H9 (cell line): ENCODE results near the gene AKIRIN1. TPM values are rescaled to one million over a fixed set of nuclear protein-coding genes. Genes with fewer than 3 reads are reported as not detected.
"Not testable (repeated sequence)": the region's sequence is repeated elsewhere in the genome, so short reads cannot be mapped to it uniquely, and the experiment has no call there.

Experiments used
- DNase-seq: peaks from one replicate; pipeline ENCODE4 v3.0.0-alpha.2; 2017
- H2AFZ ChIP-seq: one replicate; pipeline ENCODE4 v1.6.1; 2013; ENCODE audit warnings: mild to moderate bottlenecking, low read length, control low read depth, moderate library complexity
- H2AK5ac ChIP-seq: 2 replicates; pipeline ENCODE4 v1.6.1; 2013; ENCODE audit warnings: low read length, control low read depth, mixed read lengths; ENCODE audit not compliant: insufficient read length
- H2BK120ac ChIP-seq: one replicate; pipeline ENCODE4 v1.6.1; 2013; ENCODE audit warnings: low read depth, mild to moderate bottlenecking, low read length, control low read depth, inconsistent platforms; ENCODE audit not compliant: poor library complexity, severe bottlenecking
- H2BK12ac ChIP-seq: 2 replicates; pipeline ENCODE4 v1.6.1; 2013; ENCODE audit warnings: low read length, control low read depth, mixed read lengths, low read depth; ENCODE audit not compliant: insufficient read length
- H2BK15ac ChIP-seq: 2 replicates; pipeline ENCODE4 v1.6.1; 2013; ENCODE audit warnings: low read depth, low read length, control low read depth
- H2BK20ac ChIP-seq: one replicate; pipeline ENCODE4 v1.6.1; 2013; ENCODE audit warnings: low read depth, mild to moderate bottlenecking, low read length, control low read depth, inconsistent platforms; ENCODE audit not compliant: poor library complexity, severe bottlenecking
- H2BK5ac ChIP-seq: 2 replicates; pipeline ENCODE4 v1.6.1; 2013; ENCODE audit warnings: low read length, control low read depth, mixed read lengths; ENCODE audit not compliant: insufficient read length
- H3K14ac ChIP-seq: 2 replicates; pipeline ENCODE4 v1.6.1; 2013; ENCODE audit warnings: low read length, control low read depth; ENCODE audit not compliant: insufficient read depth
- H3K18ac ChIP-seq: 2 replicates; pipeline ENCODE4 v1.6.1; 2013; ENCODE audit warnings: low read depth, mild to moderate bottlenecking, mixed read lengths, low read length, control low read depth; ENCODE audit not compliant: insufficient read length
- H3K23ac ChIP-seq: 2 replicates; pipeline ENCODE4 v1.6.1; 2013; ENCODE audit warnings: low read length, control low read depth, mixed read lengths, low read depth; ENCODE audit not compliant: insufficient read length
- H3K23me2 ChIP-seq: 2 replicates; pipeline ENCODE4 v1.6.1; 2013; ENCODE audit warnings: low read depth, mild to moderate bottlenecking, mixed read lengths, low read length, control low read depth; ENCODE audit not compliant: insufficient read length, poor library complexity, severe bottlenecking
- H3K27ac ChIP-seq: 2 replicates; pipeline ENCODE4 v1.5.1; 2013; ENCODE audit warnings: low read length, control low read depth, mixed read lengths, low read depth; ENCODE audit not compliant: insufficient read length
- H3K27me3 ChIP-seq: 2 replicates; pipeline ENCODE4 v1.6.1; 2013; ENCODE audit warnings: low read length, control low read depth, inconsistent platforms; ENCODE audit not compliant: insufficient read depth
- H3K4ac ChIP-seq: 2 replicates; pipeline ENCODE4 v1.6.1; 2013; ENCODE audit warnings: low read depth, mild to moderate bottlenecking, control low read depth, inconsistent platforms, low read length, moderate library complexity
- H3K4me1 ChIP-seq: 2 replicates; pipeline ENCODE4 v1.6.1; 2013; ENCODE audit warnings: low read length, control low read depth, inconsistent platforms; ENCODE audit not compliant: insufficient read depth
- H3K4me2 ChIP-seq: 2 replicates; pipeline ENCODE4 v1.6.1; 2013; ENCODE audit warnings: low read length, control low read depth, mixed read lengths; ENCODE audit not compliant: insufficient read length, insufficient read depth
- H3K56ac ChIP-seq: 2 replicates; pipeline ENCODE4 v1.6.1; 2013; ENCODE audit warnings: low read depth, mild to moderate bottlenecking, mixed read lengths, low read length, control low read depth; ENCODE audit not compliant: insufficient read length
- H3K79me1 ChIP-seq: 2 replicates; pipeline ENCODE4 v1.6.1; 2013; ENCODE audit warnings: low read depth, mild to moderate bottlenecking, moderate library complexity, low read length, control low read depth, inconsistent platforms; ENCODE audit not compliant: insufficient read depth, poor library complexity, severe bottlenecking
- H3K79me2 ChIP-seq: 2 replicates; pipeline ENCODE4 v1.6.1; 2013; ENCODE audit warnings: low read length, control low read depth, inconsistent platforms; ENCODE audit not compliant: insufficient read depth
- H3K9ac ChIP-seq: 2 replicates; pipeline ENCODE4 v1.6.1; 2013; ENCODE audit warnings: low read length, control low read depth, mixed read lengths; ENCODE audit not compliant: insufficient read length; ENCODE audit errors: extremely low read depth
- H3K9me3 ChIP-seq: one replicate; pipeline ENCODE4 v1.6.1; 2013; ENCODE audit warnings: low read depth, low read length, inconsistent platforms; ENCODE audit not compliant: control insufficient read depth
- H3T11ph ChIP-seq: one replicate; pipeline ENCODE4 v1.6.1; 2013; ENCODE audit warnings: mild to moderate bottlenecking, low read length, control low read depth, inconsistent platforms
- H4K20me1 ChIP-seq: one replicate; pipeline ENCODE4 v1.6.1; 2013; ENCODE audit not compliant: control insufficient read depth, insufficient read length, insufficient read depth
- H4K5ac ChIP-seq: 2 replicates; pipeline ENCODE4 v1.6.1; 2013; ENCODE audit warnings: low read depth, mild to moderate bottlenecking, mixed read lengths, low read length, control low read depth; ENCODE audit not compliant: insufficient read length
- H4K8ac ChIP-seq: replicated peaks from 2 replicates; pipeline ENCODE4 v1.6.1; 2013; ENCODE audit warnings: low read length, control low read depth, mixed read lengths, low read depth; ENCODE audit not compliant: insufficient read length
- H4K91ac ChIP-seq: 2 replicates; pipeline ENCODE4 v1.6.1; 2013; ENCODE audit warnings: low read depth, mild to moderate bottlenecking, moderate library complexity, mixed read lengths, low read length, control low read depth; ENCODE audit not compliant: insufficient read length
- H3K27ac Mint-ChIP-seq, 3 experiments: 2 replicates in 2 of 3; 3 replicates in 1 of 3; pipeline ENCODE4 v1.8.0; 2020 to 2021; ENCODE audit warnings: mixed read lengths in 3 of 3, mild to moderate bottlenecking in 1 of 3, moderate library complexity in 1 of 3
- H3K27me3 Mint-ChIP-seq: 2 replicates; pipeline ENCODE4 v1.8.0; 2021; ENCODE audit warnings: low read depth, mild to moderate bottlenecking, moderate library complexity, mixed read lengths
- H3K36me3 Mint-ChIP-seq, 3 experiments: 2 replicates in 2 of 3; 3 replicates in 1 of 3; pipeline ENCODE4 v1.8.0; 2020 to 2021; ENCODE audit warnings: low read depth in 3 of 3, mixed read lengths in 3 of 3; ENCODE audit not compliant: insufficient read depth in 1 of 3
- H3K4me1 Mint-ChIP-seq, 2 experiments: 2 replicates each; pipeline ENCODE4 v1.8.0; 2020; ENCODE audit warnings: mixed read lengths in 2 of 2
- H3K4me3 Mint-ChIP-seq, 2 experiments: 2 replicates in 1 of 2; 3 replicates in 1 of 2; pipeline ENCODE4 v1.8.0; 2020 to 2021; ENCODE audit warnings: mild to moderate bottlenecking in 2 of 2, mixed read lengths in 2 of 2, moderate library complexity in 1 of 2
- H3K9me3 Mint-ChIP-seq, 2 experiments: 2 replicates in 1 of 2; 3 replicates in 1 of 2; pipeline ENCODE4 v1.8.0; 2020; ENCODE audit warnings: mild to moderate bottlenecking in 2 of 2, mixed read lengths in 2 of 2, moderate library complexity in 1 of 2
- CTCF ChIP-seq: fragments of 200-600 bp; sonication (generic); conservative IDR thresholded peaks from 3 replicates; pipeline ENCODE4 v1.8.0; 2021; ENCODE audit warnings: antibody characterized with exemption, mild to moderate bottlenecking
- WGBS: extraction: QIAGEN DNeasy Blood & Tissue Kit; methylation state at CpG from one replicate; pipeline ENCODE4 v1.1.7; 2013; ENCODE audit warnings: missing lambda C conversion rate, low lambda C conversion rate, mixed read lengths; ENCODE audit not compliant: insufficient read length; ENCODE audit errors: extremely low coverage; 5-methylcytosine and 5-hydroxymethylcytosine counted together
- total RNA-seq: library from RNA; stranded (reverse); gene quantifications from 2 replicates; pipeline ENCODE4 v1.2.1, GENCODE V29; 2021

AKIRIN1 gene
- total RNA-seq, 1 experiment from 2014 or later: 237 TPM

- H3K27ac ChIP-seq: no peak overlapping the region
- no peak overlapping the region for H3K4ac ChIP-seq
Measured at GRCh38 chr1:39051956-39052355, 60.9 kb downstream of the AKIRIN1 start.

GRCh38 chr1:39055213-39055710 is 64.2 kb downstream of the AKIRIN1 start:
- H3K18ac ChIP-seq, H2BK5ac ChIP-seq, H2AFZ ChIP-seq, H4K8ac ChIP-seq, H3K4me2 ChIP-seq, H4K20me1 ChIP-seq, H3T11ph ChIP-seq, H3K79me2 ChIP-seq, DNase-seq, H3K9me3 Mint-ChIP-seq, H3K56ac ChIP-seq, H3K23me2 ChIP-seq, H3K4me3 Mint-ChIP-seq, H3K4me1 ChIP-seq, H3K9ac ChIP-seq, H3K4ac ChIP-seq, H3K14ac ChIP-seq, H3K27me3 Mint-ChIP-seq, H3K9me3 ChIP-seq, H2BK20ac ChIP-seq, H4K91ac ChIP-seq, H2BK15ac ChIP-seq, H2AK5ac ChIP-seq, H4K5ac ChIP-seq, H3K23ac ChIP-seq, H3K27ac ChIP-seq, H3K79me1 ChIP-seq, H2BK12ac ChIP-seq, H3K27me3 ChIP-seq, H2BK120ac ChIP-seq, H3K36me3 Mint-ChIP-seq: not testable (repeated sequence)
- peak overlapping the region in 1 of 3 experiments; percentile 72; a peak in 2 of 7 replicates for H3K27ac Mint-ChIP-seq
- H3K4me1 Mint-ChIP-seq: peaks cover 9 to 15% of the 10 kb centered on the region in 2 experiments
- no CpG with 5 or more reads among the region's 8 CpGs for WGBS

More at GRCh38 chr1:39051956-39052355, 60.9 kb downstream of the AKIRIN1 start:
- Histone ChIP-seq H3K27me3 (no peaks in the 10 kb centered on the region), H3K18ac (no peak overlapping the region), H3K79me1 (no peaks in the 10 kb centered on the region), H2AFZ (no peak overlapping the region), H2BK5ac (no peak overlapping the region), H3T11ph (no peak overlapping the region), H3K23me2 (no peaks in the 10 kb centered on the region), H2BK20ac (no peak overlapping the region), H3K23ac (no peak overlapping the region), H3K9ac (no peak overlapping the region), H3K56ac (no peak overlapping the region), H4K5ac (no peak overlapping the region), H4K8ac (no peak overlapping the region), H3K4me1 (no peaks in the 10 kb centered on the region), H2AK5ac (no peak overlapping the region), H3K9me3 (no peaks in the 10 kb centered on the region), H3K79me2 (no peaks in the 10 kb centered on the region), H2BK120ac (no peak overlapping the region), H2BK12ac (no peak overlapping the region), H4K91ac (no peak overlapping the region), H3K4me2 (no peak overlapping the region), H3K14ac (no peak overlapping the region), H4K20me1 (no peaks in the 10 kb centered on the region), H2BK15ac (no peak overlapping the region)
- peak overlapping the region in 2 of 3 experiments; percentile 41 to 93; a peak in 4 of 7 replicates for H3K27ac Mint-ChIP-seq
- WGBS: no CpG with 5 or more reads among the region's 4 CpGs
- no peak overlapping the region for H3K4me3 Mint-ChIP-seq
- no peak for TF ChIP-seq CTCF
- H3K27me3 Mint-ChIP-seq: no peaks in the 10 kb centered on the region; the same call in 1 of the 2 replicates
- peaks cover 9 to 16% of the 10 kb centered on the region in 2 experiments for H3K4me1 Mint-ChIP-seq
- no peak for DNase-seq
- no peaks in the 10 kb centered on the region for H3K9me3 Mint-ChIP-seq
- H3K36me3 Mint-ChIP-seq: peaks cover 5 to 17% (median 6%) of the 10 kb centered on the region in 3 experiments; a peak in 3 of 7 replicates
